A673 (cell line): ENCODE results near the gene TENM4. TPM values are rescaled to one million over a fixed set of nuclear protein-coding genes. Genes with fewer than 3 reads are reported as not detected.

Source experiments
- BruUV-seq: library from RNA; stranded (reverse); fragments of 400-500 nt; replicated peaks from 2 replicates; lab custom pipeline; 2021; lab: Mats Ljungman, UMichigan
- CTCF ChIA-PET: fragments of 300-600 bp; sonication (Branson Sonifier 250); formaldehyde crosslinking; loops from one replicate; lab custom pipeline; 2022; ENCODE audit warnings: antibody characterized with exemption; lab: Charles Lee
- POLR2A ChIA-PET: fragments of 300-600 bp; sonication (Branson Sonifier 250); formaldehyde crosslinking; loops from one replicate; lab custom pipeline; 2022; ENCODE audit warnings: antibody characterized with exemption; ENCODE audit not compliant: low non-redundant PET; lab: Charles Lee
- DNase-seq: peaks from one replicate; pipeline ENCODE4 v3.0.0-alpha.2; 2015; ENCODE audit warnings: low spot score
- H3K27ac ChIP-seq: fragments of 200-600 bp; sonication (generic); 2 replicates; pipeline ENCODE4 v1.5.1; 2016; ENCODE audit warnings: mixed run types, low read depth, mild to moderate bottlenecking, mixed read lengths, antibody characterized with exemption, low read length; ENCODE audit not compliant: poor library complexity, severe bottlenecking
- H3K27me3 ChIP-seq: fragments of 200-600 bp; sonication (generic); replicated peaks from 2 replicates; pipeline ENCODE4 v1.6.1; 2017; ENCODE audit warnings: mixed run types, low read depth, mild to moderate bottlenecking, mixed read lengths, antibody characterized with exemption, low read length; ENCODE audit not compliant: insufficient read depth, poor library complexity
- H3K36me3 ChIP-seq: fragments of 200-600 bp; sonication (generic); 2 replicates; pipeline ENCODE4 v1.6.1; 2016; ENCODE audit warnings: mixed run types, mild to moderate bottlenecking, mixed read lengths, antibody characterized with exemption, low read length; ENCODE audit not compliant: insufficient read depth, poor library complexity, severe bottlenecking
- H3K4me1 ChIP-seq: fragments of 200-600 bp; sonication (generic); 2 replicates; pipeline ENCODE4 v1.6.1; 2017; ENCODE audit warnings: mixed run types, mild to moderate bottlenecking, mixed read lengths, antibody characterized with exemption, low read length; ENCODE audit not compliant: insufficient read depth, poor library complexity, severe bottlenecking
- H3K4me3 ChIP-seq: fragments of 200-600 bp; sonication (generic); 2 replicates; pipeline ENCODE4 v1.5.1; 2016; ENCODE audit warnings: low read depth, mixed run types, mild to moderate bottlenecking, mixed read lengths, low read length; ENCODE audit not compliant: poor library complexity, severe bottlenecking
- H3K9me3 ChIP-seq: fragments of 200-600 bp; sonication (generic); 2 replicates; pipeline ENCODE4 v1.6.1; 2016; ENCODE audit warnings: mixed run types, low read depth, mild to moderate bottlenecking, mixed read lengths, antibody characterized with exemption, low read length; ENCODE audit not compliant: poor library complexity, severe bottlenecking
- CTCF ChIP-seq: fragments of 300-800, 200-600 bp; sonication (generic); conservative IDR thresholded peaks from 2 replicates; pipeline ENCODE4 v1.5.1; 2017; ENCODE audit warnings: low read depth, mild to moderate bottlenecking, antibody characterized with exemption, low read length, moderate library complexity, mixed read lengths
- EZH2 ChIP-seq: fragments of 200-600 bp; sonication (generic); IDR thresholded peaks from 2 replicates; pipeline ENCODE4 v1.6.1; 2017; ENCODE audit warnings: borderline replicate concordance, low read depth, mild to moderate bottlenecking, mixed read lengths, antibody characterized with exemption, low read length; ENCODE audit not compliant: poor library complexity, severe bottlenecking
- intact Hi-C: fragments of 100-400 bp; cut with micrococcal nuclease; formaldehyde crosslinking; loops from one replicate; pipeline ENCODE4 v1.10.0; 2022; ENCODE audit not compliant: unreplicated experiment
- total RNA-seq: library from RNA; stranded (reverse); gene quantifications from 2 replicates; pipeline ENCODE4 v1.2.3, GENCODE V29; 2021

TENM4 gene
- total RNA-seq, 1 experiment from 2014 or later: 0.11 TPM

- Histone ChIP-seq H3K9me3 (no peaks in the 10 kb centered on the region), H3K27ac (no peak overlapping the region), H3K4me3 (no peak overlapping the region), H3K4me1 (no peaks in the 10 kb centered on the region), H3K36me3 (no peaks in the 10 kb centered on the region), H3K27me3 (peaks cover 3% of the 10 kb centered on the region)
- intact Hi-C loops: no loop called here
- CTCF ChIA-PET: no interaction called here
- TF ChIP-seq CTCF: no peak
- no peak for TF ChIP-seq EZH2
- no TSS peak for BruUV-seq
- POLR2A ChIA-PET: no interaction called here
- no peak for DNase-seq
Observed at GRCh38 chr11:79206951-79207350, 233.9 kb downstream of the TENM4 start.

- H3K27ac ChIP-seq: no peak overlapping the region
- H3K36me3 ChIP-seq: no peaks in the 10 kb centered on the region
- CTCF ChIA-PET: no interaction called here
- no peaks in the 10 kb centered on the region for H3K9me3 ChIP-seq
- POLR2A ChIA-PET: no interaction called here
- DNase-seq: no peak
- peaks cover 3% of the 10 kb centered on the region for H3K27me3 ChIP-seq
- no peak overlapping the region for H3K4me3 ChIP-seq
- H3K4me1 ChIP-seq: no peaks in the 10 kb centered on the region
- no peak for TF ChIP-seq EZH2
- TF ChIP-seq CTCF: no peak
- BruUV-seq: no TSS peak
- intact Hi-C loops: no loop called here
Observed at GRCh38 chr11:79205786-79206185, 235.0 kb downstream of the TENM4 start.

GRCh38 chr11:79201677-79202347 lies 239.0 kb downstream of the TENM4 start:
- no peaks in the 10 kb centered on the region for H3K36me3 ChIP-seq
- no peak for DNase-seq
- no TSS peak for BruUV-seq
- ChIA-PET CTCF (no interaction called here), POLR2A (no interaction called here)
- no peak overlapping the region for H3K27ac ChIP-seq
- no peaks in the 10 kb centered on the region for H3K4me1 ChIP-seq
- H3K27me3 ChIP-seq: no peaks in the 10 kb centered on the region
- TF ChIP-seq CTCF (no peak), EZH2 (no peak)
- no peak overlapping the region for H3K4me3 ChIP-seq
- intact Hi-C loops: no loop called here
- H3K9me3 ChIP-seq: no peaks in the 10 kb centered on the region
